Stimulated activated CD4-positive, alpha-beta T cell treated with anti-CD3 and anti-CD28 coated beads, Interleukin-15, amount 100 ng/mL, for 1 hour (primary cell): ENCODE results near the gene DENND5B.
"Not testable (repeated sequence)": the region's sequence is repeated elsewhere in the genome, so short reads cannot be mapped to it uniquely, and the experiment has no call there.

Experiments used
- DNase-seq, 2 donors: peaks; one replicate each; pipeline ENCODE4 v3.0.0-alpha.2; 2020; ENCODE audit warnings: low read depth in 1 of 2, low spot score in 1 of 2

Gene DENND5B

GRCh38 chr12:31507966-31508365, 83.0 kb downstream of the DENND5B start:
- no peak for DNase-seq

GRCh38 chr12:31506515-31507306, 84.2 kb downstream of the DENND5B start:
- no peak for DNase-seq

DNA sequence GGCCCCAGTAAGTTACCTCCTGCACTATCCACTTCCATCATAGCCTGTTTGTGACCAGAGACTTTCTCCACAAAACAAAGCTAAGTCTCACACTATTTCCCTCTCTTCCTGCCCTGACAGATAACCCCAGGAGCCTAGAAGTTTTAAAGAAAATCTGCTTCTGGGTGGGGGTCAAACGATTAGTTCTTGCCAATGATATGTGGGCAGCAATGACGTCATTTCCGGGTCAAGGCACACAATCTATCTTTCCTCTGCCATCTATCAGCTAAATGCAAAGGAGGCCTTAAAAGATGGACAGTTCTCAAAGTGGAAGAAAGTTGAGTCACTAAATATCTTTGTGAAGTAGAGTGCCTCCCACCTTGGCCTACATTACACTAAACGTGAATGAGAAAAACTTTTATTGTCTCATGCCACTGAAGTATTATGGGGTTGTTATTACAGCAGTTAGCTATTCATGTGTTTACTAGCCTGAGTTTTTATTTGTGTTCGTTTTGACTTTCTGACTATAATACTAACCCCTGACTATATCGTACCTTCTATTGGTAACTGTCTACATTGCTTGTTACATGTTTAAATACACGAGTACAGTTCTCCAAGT, 86.2 kb downstream of the DENND5B start:
- DNase-seq, result no peak

GRCh38 chr12:31501014-31501413, 89.9 kb downstream of the DENND5B start:
- DNase-seq, result not testable (repeated sequence)

- no peak for DNase-seq
These were observed 91.4 kb downstream of the DENND5B start for GRCh38 chr12:31499567-31499966.

- DNase-seq, result no peak
These were observed 92.5 kb downstream of the DENND5B start for GRCh38 chr12:31498424-31498823.

DNA sequence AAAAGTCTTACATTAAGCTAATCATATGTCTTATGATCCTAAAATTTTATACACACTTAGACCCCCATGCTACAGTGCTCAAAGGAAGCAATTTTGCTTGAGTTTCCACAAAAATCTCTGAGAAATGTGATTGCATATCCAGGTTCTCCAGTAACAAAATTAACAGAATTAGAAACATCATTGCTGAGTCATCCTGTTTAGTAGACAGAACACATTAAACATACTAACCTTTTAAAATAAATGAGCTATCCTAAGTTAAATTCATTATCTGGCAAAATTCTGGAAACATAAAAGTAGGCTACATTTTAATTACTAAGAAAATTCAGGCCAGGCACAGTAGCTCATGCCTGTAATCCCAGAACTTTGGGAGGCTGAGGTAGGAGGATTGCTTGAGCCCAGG, 94.7 kb downstream of the DENND5B start:
- no peak for DNase-seq

GRCh38 chr12:31494455-31494854, 96.5 kb downstream of the DENND5B start:
- no peak for DNase-seq

GRCh38 chr12:31492599-31493196, 98.2 kb downstream of the DENND5B start:
- no peak for DNase-seq

DNA sequence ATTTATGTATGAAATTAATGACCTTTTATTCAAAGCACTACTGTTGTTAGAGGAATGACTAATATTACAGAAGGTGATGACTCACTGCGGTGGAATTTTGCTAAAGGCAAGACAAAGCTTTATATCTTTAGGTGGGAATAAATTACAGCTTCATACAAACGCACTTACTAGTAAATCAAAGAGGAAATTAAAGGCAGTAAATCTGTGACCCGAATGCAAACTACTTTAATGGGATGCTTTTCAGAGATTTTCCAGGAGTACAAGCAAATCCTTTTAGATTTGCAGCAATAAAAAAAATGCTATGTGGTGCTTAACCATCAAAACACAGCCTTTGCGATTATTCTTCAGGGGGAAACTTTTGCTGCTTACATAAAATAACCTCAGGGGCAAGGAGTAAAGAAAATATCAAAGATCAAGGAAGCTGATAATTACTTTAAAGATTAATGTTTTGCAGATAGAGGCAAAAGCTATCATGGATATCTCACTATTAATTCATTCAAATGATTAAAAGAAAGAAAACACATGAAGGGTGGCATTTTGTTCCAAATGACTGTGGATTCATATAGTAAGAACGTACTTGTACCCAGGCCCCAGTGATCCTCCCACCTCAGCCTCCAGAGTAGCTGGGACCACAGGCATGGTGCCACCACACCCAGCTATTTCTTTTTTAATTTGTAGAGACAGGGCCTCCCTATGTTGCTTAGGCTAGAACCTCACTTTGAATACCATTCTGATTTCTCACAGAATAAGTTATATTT, 98.9 kb downstream of the DENND5B start:
- DNase-seq, result no peak

GRCh38 chr12:31491241-31491794, 99.6 kb downstream of the DENND5B start:
- no peak for DNase-seq

DNA sequence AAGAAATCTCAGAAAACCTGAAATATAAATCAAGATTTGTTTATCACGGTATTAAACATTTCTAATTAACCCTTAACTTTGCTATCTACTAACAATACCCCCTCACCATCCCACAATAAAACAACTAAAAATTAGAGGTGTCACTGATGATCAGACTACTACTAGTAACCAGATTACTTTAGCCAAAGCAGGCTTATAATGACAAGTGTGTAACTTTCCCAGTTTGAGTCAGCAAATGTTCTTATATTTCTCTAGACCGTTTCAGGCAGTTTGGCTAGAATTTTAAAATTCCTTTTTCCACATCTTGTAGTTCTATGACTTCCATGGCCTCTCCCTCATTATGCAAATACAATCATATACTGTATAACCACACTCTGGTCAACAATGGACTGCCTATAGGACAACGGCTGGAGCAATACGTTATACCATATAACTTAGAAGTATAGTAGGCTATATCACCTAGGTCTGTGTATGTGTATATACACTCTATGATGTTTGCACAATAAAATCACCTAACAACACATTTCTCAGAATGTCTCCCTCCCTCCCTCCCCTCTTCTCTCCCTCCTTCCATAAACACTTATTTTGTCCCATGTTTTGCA, 102.1 kb downstream of the DENND5B start:
- no peak for DNase-seq

DNA sequence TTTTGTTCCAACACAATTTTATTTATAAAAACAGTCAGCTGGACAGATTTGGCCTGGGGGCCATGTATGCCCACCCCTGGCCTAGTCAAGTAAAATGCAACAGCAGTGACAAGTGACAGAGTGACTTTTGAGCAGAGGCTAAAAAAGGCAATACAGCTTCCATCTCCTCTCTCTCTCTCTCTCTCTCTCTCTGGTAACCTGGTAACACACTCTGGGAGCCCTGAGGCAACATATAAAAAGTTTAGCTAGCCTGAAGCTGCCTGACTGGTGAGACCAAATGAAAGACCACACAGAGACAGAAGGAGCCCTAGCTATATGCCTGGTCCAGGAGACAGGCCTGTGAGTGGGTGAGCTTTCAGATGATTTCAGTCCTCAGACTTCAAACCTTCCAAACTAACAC, 105.4 kb downstream of the DENND5B start:
- no peak for DNase-seq

DNA sequence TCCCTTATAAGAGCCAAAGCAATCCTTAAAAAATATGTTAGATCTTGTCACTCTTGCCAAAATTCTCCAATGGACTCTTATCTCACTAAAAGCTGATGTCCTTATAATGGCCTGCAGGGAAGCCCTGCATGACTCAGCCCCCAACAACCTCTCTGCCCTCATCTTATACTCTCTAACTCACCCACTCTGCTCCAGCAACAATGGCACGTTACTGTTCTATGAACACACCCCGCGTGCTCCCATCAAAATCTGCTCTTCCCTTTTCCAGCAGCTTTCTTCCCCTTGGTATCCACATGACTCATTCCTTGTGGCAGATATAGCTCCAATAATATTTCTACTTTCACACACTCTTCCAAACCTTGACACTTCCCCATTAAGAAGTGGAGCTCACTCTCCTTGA, 108.1 kb downstream of the DENND5B start:
- DNase-seq, result no peak

- DNase-seq, result no peak
These were observed 109.5 kb downstream of the DENND5B start for GRCh38 chr12:31481415-31481814.

DNA sequence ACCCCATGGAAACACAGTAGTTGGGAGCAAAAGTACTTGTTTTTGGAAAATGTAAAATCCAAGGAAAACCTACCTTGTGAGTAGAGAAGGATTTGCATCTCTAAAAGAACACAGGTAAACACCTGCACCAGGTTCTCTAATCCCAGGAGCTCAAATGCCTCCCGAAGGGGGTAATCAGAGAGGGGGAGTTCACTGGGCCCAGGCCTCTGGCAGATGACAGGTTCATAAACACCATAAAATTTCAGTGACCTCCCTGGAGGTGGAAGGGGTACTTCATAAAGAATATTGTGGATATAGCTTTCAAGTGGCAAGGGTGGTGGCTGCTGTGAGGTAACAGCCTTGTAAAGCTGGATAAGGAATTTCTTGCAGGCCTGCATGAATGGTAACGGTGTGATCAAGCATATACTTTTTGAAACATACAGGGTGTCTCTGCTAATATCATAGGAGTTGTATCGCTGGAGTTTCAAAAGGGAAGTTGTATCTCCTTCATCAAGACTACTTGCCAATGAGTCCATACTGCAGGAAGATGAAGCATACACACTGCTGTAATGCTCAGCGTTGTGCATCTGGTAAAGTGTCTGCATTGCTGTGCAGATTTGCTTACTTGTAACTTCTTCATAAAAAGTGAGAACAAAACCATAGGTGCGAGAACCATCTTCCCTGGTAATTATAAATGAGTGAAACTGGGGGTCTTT, 111.3 kb downstream of the DENND5B start:
- no peak for DNase-seq

- no peak for DNase-seq
These were observed 112.0 kb downstream of the DENND5B start for GRCh38 chr12:31478898-31479297.

- no peak for DNase-seq
These were observed 112.5 kb downstream of the DENND5B start for GRCh38 chr12:31478425-31478824.

DNA sequence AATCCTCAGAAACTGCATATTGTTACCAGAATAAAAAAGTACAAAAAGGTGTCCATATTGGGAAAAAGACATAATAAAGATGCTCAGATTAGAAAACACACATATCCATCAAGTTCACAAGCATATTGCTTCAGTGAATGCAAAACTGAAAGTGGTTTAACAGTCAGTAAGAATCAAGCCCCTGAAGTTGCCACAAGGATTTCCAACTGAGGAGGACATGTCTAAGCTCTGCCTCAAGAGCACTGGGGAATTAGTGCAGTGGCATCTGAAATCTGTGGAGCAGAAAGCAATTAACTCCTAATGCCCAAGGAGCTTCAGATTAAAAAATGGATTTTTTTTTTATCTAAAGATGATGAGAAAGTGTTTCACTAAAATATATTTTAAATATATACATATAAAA, 113.2 kb downstream of the DENND5B start:
- no peak for DNase-seq

DNA sequence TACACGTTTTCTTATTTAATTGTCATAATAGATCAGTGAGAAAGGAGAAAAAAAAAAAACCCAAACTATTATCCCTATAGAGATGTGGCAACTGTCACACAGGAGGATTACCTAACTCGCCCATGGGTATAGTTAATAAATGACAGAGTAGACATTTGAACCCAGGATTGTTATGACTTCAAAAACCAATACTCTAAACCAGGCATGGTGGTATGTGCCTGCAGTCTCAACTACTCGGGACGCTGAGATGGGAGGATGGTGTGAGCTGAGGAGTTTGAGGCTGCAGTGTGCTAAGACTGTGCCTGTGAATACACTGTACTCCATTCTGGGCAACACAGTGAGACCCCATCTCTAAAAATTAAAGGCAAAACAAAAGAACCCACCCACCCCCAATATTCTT, 114.5 kb downstream of the DENND5B start:
- DNase-seq, result no peak
